WERI-Rb-1 (cell line): Measurements from ENCODE around the gene MRPS9.

ENCODE experiments used
- DNase-seq: peaks from one replicate; pipeline ENCODE4 v3.0.0-alpha.2; 2020
- H3K27ac ChIP-seq: fragments of 250-450 bp; sonication (Bioruptor Pico); 2 replicates; pipeline ENCODE4 v1.5.1; 2020; ENCODE audit warnings: mild to moderate bottlenecking, moderate library complexity
- H3K27me3 ChIP-seq: fragments of 250-450 bp; sonication (Bioruptor Pico); 2 replicates; pipeline ENCODE4 v1.5.1; 2021; ENCODE audit warnings: mild to moderate bottlenecking, low read depth, moderate library complexity; ENCODE audit not compliant: insufficient read depth, severe bottlenecking
- H3K36me3 ChIP-seq: fragments of 250-450 bp; sonication (Bioruptor Pico); 2 replicates; pipeline ENCODE4 v1.5.1; 2020; ENCODE audit warnings: mild to moderate bottlenecking, moderate library complexity
- H3K4me3 ChIP-seq: 2 replicates; pipeline ENCODE4 v1.5.1; 2011; ENCODE audit warnings: low read depth, mild to moderate bottlenecking, control low read depth, low read length
- H3K9me3 ChIP-seq: fragments of 250-450 bp; sonication (Bioruptor Pico); 2 replicates; pipeline ENCODE4 v1.5.1; 2021; ENCODE audit warnings: mild to moderate bottlenecking, moderate library complexity; ENCODE audit not compliant: severe bottlenecking
- TF ChIP-seq, protein P1 (sequence below): IDR thresholded peaks from 2 replicates; pipeline ENCODE4 v1.5.1; 2011; ENCODE audit warnings: low read depth, mild to moderate bottlenecking, control low read depth, inconsistent platforms, low read length

MRPS9 gene

DNA sequence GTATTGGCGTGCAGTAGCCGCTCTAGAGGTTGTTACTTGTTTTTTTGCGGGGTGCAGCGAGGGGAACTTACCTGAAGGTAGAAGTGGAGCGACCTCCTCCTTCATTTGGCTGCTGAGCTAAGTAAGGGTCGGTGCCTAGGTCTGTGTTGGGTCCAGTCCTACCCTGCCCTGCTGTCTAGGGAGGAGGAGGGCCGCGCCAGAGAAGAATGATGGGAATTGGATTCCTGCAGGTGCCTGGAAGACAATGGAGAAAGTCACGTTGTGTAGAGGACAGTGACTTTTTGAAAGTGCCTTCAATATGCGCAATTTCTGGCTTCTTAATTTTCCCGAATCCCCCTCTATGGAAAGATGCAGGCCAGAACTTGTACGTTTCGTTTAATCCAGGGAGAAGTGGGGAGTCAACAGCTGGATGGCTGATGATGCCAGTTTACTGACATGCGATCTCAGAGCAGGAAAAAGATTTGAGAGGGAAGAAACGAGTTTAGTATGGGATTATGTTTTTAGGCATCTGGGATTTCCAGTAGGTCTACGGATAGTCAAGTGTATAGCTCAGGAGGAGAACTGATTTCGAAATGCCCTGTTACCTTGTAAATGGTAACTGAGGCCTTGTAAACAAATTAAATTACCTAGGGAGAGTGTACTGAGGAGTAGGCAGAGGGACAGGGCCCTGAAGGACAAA lies 653 bp downstream of the MRPS9 start:
- DNase-seq = no peak
- H3K4me3 ChIP-seq = peak overlapping the region; percentile 99
- H3K36me3 ChIP-seq = no peaks in the 10 kb centered on the region
- no peaks in the 10 kb centered on the region for H3K9me3 ChIP-seq
- TF ChIP-seq, protein P1, sequence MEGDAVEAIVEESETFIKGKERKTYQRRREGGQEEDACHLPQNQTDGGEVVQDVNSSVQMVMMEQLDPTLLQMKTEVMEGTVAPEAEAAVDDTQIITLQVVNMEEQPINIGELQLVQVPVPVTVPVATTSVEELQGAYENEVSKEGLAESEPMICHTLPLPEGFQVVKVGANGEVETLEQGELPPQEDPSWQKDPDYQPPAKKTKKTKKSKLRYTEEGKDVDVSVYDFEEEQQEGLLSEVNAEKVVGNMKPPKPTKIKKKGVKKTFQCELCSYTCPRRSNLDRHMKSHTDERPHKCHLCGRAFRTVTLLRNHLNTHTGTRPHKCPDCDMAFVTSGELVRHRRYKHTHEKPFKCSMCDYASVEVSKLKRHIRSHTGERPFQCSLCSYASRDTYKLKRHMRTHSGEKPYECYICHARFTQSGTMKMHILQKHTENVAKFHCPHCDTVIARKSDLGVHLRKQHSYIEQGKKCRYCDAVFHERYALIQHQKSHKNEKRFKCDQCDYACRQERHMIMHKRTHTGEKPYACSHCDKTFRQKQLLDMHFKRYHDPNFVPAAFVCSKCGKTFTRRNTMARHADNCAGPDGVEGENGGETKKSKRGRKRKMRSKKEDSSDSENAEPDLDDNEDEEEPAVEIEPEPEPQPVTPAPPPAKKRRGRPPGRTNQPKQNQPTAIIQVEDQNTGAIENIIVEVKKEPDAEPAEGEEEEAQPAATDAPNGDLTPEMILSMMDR = no peak
- H3K27ac ChIP-seq = peak overlapping the region; percentile 80
- no peaks in the 10 kb centered on the region for H3K27me3 ChIP-seq

DNA sequence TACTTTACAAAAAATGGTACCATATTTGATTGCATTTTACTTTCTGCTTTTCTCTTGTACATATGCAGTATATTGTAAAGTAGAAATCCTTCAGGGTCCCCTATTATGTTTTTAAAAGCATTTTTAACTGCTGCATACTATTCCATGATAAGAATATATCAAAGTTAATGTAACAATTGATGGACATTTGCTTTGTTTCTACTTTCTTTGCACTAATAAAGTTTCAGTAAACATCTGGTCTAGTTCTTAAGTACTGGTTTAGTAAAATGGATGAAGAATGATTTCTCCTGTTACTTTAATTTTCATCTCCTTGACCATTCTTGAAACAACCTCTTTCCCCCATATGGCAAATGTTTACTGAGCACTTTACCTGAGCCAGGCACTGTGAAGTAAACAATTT lies 1.7 kb downstream of the MRPS9 start:
- Histone ChIP-seq H3K27me3 (no peaks in the 10 kb centered on the region), H3K4me3 (no peak overlapping the region), H3K9me3 (no peaks in the 10 kb centered on the region), H3K27ac (no peak overlapping the region), H3K36me3 (no peaks in the 10 kb centered on the region)
- DNase-seq = no peak
- TF ChIP-seq, protein P1 = no peak

DNA sequence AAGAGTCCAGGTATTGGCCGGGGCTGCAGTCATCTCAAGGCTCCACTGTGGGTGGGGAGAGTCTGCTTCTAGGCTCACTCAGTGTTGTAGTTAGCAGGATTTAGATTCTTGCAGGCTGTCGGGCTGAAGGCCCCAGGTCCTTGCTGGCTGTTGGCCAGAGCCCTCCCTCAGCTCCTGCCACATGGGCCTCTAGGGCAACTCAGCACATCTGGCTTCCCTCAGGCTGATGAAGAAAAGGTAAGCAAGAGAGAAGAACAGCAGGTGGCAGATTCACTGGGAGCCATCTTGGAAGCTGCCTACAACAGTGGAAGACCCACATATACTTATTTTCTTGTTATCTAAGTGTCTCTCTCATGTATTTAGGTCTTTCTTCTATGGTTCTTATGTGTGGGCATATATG lies 4.3 kb downstream of the MRPS9 start:
- Histone ChIP-seq H3K4me3 (no peak overlapping the region), H3K36me3 (no peaks in the 10 kb centered on the region; the same call in 1 of the 2 replicates), H3K27me3 (no peaks in the 10 kb centered on the region), H3K9me3 (no peaks in the 10 kb centered on the region), H3K27ac (no peak overlapping the region)
- no peak for DNase-seq
- TF ChIP-seq, protein P1 = no peak

DNA sequence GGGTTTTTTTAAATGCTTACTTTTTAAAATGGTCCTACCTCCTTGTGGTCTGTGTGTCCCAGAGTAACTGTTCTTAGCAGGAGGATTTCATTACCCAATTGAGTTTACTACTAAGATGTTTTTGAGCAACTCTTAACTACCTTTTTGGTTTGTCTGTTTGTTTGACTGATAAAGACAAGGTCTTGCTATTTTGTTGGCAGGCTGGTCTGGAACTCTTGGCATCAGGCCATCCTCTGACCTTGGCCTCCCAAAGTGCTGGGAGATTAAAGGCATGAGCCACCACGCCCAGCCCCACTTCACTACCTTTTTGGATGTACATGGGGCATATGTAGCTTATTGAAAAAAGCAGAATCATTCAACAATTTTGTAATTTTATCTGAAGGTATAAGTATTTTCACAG lies 14.9 kb downstream of the MRPS9 start:
- Histone ChIP-seq H3K27ac (no peak overlapping the region), H3K27me3 (no peaks in the 10 kb centered on the region), H3K4me3 (no peak overlapping the region), H3K36me3 (no peaks in the 10 kb centered on the region; the same call in none of the 2 replicates), H3K9me3 (no peaks in the 10 kb centered on the region)
- TF ChIP-seq, protein P1 = no peak
- no peak for DNase-seq

DNA sequence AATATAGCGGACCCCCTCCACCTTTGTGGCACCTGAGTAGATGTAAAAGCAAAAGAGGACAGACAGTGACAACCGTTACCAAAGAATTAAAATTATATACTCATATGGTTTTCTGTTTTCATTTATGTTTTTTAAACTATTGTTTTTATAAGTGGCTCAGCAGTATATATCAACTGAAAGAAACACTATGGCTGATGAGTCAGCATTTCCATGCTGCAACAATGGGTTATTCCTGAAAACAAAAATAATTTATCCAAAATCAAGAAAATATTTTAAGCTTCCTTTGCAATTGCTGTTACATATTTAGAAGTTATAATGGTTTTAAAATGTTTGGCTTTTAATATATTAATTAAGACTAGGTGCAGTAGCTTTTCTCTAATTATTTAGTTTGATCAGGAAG lies 17.7 kb downstream of the MRPS9 start:
- Histone ChIP-seq H3K9me3 (no peaks in the 10 kb centered on the region), H3K4me3 (no peak overlapping the region), H3K27ac (no peak overlapping the region), H3K36me3 (no peaks in the 10 kb centered on the region; the same call in none of the 2 replicates), H3K27me3 (no peaks in the 10 kb centered on the region)
- TF ChIP-seq, protein P1 = no peak
- no peak for DNase-seq

DNA sequence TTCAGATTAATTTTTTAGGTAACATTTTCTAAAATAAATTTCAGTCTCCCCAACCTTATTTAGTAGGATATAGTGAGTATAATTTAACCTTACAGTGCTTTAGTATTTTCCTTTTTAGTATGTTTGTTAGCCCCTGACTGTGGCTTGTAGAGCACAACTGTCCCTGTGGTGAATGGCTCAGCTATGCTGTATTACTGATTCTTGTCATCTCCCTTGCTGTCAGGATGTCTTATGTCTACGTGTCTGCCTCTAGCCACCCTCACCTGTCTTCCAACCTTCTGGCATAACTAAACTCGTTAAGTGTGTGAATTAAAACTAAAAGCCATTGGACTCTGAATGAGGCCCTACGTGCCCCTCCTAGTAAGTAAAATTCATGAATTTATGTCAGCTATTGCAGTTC lies 18.4 kb downstream of the MRPS9 start:
- no peaks in the 10 kb centered on the region for H3K36me3 ChIP-seq
- H3K27me3 ChIP-seq = no peaks in the 10 kb centered on the region
- H3K27ac ChIP-seq = no peak overlapping the region
- H3K4me3 ChIP-seq = no peak overlapping the region
- no peaks in the 10 kb centered on the region for H3K9me3 ChIP-seq
- TF ChIP-seq, protein P1 = no peak
- DNase-seq = no peak
